Heart right ventricle (tissue), 16 donors: ENCODE data around the gene POLR2J. TPM values are rescaled to one million over a fixed set of nuclear protein-coding genes. Genes with fewer than 3 reads are reported as not detected.
"Not testable (repeated sequence)": the region's sequence is repeated elsewhere in the genome, so short reads cannot be mapped to it uniquely, and the experiment has no call there.

Experiments
- ATAC-seq, 8 donors: fragments of 200-7000 bp; cut with Tn5 transposase; one replicate each; pipeline ENCODE4 v1.9.1; 2020; ENCODE audit warnings: mild to moderate bottlenecking in 8 of 8, moderate library complexity in 8 of 8, moderate number of reproducible peaks in 1 of 8
- DNase-seq, 2 donors: peaks; one replicate each; pipeline ENCODE4 v3.0.0-alpha.2; 2020
- H3K27ac ChIP-seq, 10 donors: fragments of 200-600 bp; sonication (generic) in 2 of 10; one replicate each; pipeline versions ENCODE4 v1.5.0 to v1.8.0; 2020 to 2022; ENCODE audit warnings: mild to moderate bottlenecking in 3 of 10
- H3K27me3 ChIP-seq, 7 donors: fragments of 200-600 bp; one replicate each; pipeline ENCODE4 v1.8.0; 2021 to 2022; ENCODE audit warnings: mild to moderate bottlenecking in 2 of 7
- H3K36me3 ChIP-seq, 9 donors: fragments of 200-600 bp; sonication (generic) in 1 of 9; one replicate each; pipeline versions ENCODE4 v1.5.0 to v1.8.0; 2020 to 2022; ENCODE audit warnings: mild to moderate bottlenecking in 2 of 9
- H3K4me1 ChIP-seq, 9 donors: fragments of 200-600 bp; sonication (generic) in 1 of 9; one replicate each; pipeline versions ENCODE4 v1.5.0 to v1.8.0; 2020 to 2022; ENCODE audit warnings: mild to moderate bottlenecking in 4 of 9
- H3K4me3 ChIP-seq, 10 donors: fragments of 200-600 bp; sonication (generic) in 2 of 10; one replicate each; pipeline versions ENCODE4 v1.5.0 to v1.8.0; 2020 to 2022; ENCODE audit warnings: mild to moderate bottlenecking in 7 of 10, moderate library complexity in 2 of 10
- H3K9me3 ChIP-seq, 11 donors: fragments of 200-600 bp in 10 of 11; sonication (generic) in 2 of 11; one replicate each; pipeline versions ENCODE4 v1.5.0 to v1.8.0; 2013 to 2022; ENCODE audit warnings: mild to moderate bottlenecking in 2 of 11, control low read depth in 1 of 11, moderate library complexity in 1 of 11
- WGBS, 2 donors: extraction: QIAGEN DNeasy Blood & Tissue Kit; methylation state at CpG; one replicate each; pipeline ENCODE4 v1.1.7; 2013; ENCODE audit warnings: inconsistent platforms in 1 of 2; 5-methylcytosine and 5-hydroxymethylcytosine counted together
- intact Hi-C, 10 donors: fragments of 100-400 bp; cut with DNase I; formaldehyde crosslinking; loops; one replicate each; pipeline versions ENCODE4 v1.11.1 to v1.14.2; 2022
- polyA plus RNA-seq, 2 donors: library from polyadenylated mRNA; stranded (reverse); fragments of 200-250 nt; gene quantifications; one replicate each; pipeline ENCODE4 v1.2.3, GENCODE V29; 2013
- total RNA-seq, 10 donors: library from RNA; stranded (reverse); fragmentation: NEBNext Ultra II Directional in 3 of 10; extraction: Animal tissue kit (Norgen Biotek cat#: 25700) in 3 of 10; gene quantifications; one replicate each; pipeline versions ENCODE4 v1.2.1 to v1.2.4, GENCODE V29; 2021 to 2023
- TF ChIP-seq, protein P1 (sequence below), 9 donors: fragments of 200-600 bp; sonication (generic) in 2 of 9; IDR thresholded peaks; one replicate each; pipeline versions ENCODE4 v1.5.0 to v1.8.0; 2021 to 2022; ENCODE audit warnings: antibody characterized with exemption in 9 of 9, mild to moderate bottlenecking in 5 of 9, moderate library complexity in 1 of 9
- donor health status: Arrhythmogenic right ventricular cardiomyopathy.
- donor health status: ischemic (EF 13 %, LVEDD 7.1; RV severe dilation, severe dysfunction).
- donor health status: healthy with polysubstance abuse.
- donor health status: DM: no; HTN: yes; CAD: no.
- donor health status: DM: no; HTN: no; CAD: no.
- donor health status: ischemic (EF 25% LVEDD 6.9; RV normal size, moderate dysfunction).
- donor health status: ischemic (EF 25% LVEDD 5.7; RV mildly dilated, moderate dysfunction).
- donor health status: healthy.
- donor health status: DM: yes; HTN: yes; CAD: no.
- donor health status: Ischemic cardiomyopathy.
- donor health status: ischemic (EF 35%, LVEDD 5.7; RV mildly dilated, moderate dysfunction).
- donor health status: nonischemic (EF 11% LVEDD 7.7; RV severe dilation, severe dysfunction).
- donor health status: DM: yes; HTN: yes; CAD: no.
- donor health status: PGD.
- donor health status: ischemic (EF 29% LVEDD 5.4; RV normal size, mild dysfunction).
- donor health status: nonischemic (EF 23%, LVEDD 6.1; RV moderate dilation, normal function).

Gene POLR2J
- total and polyA plus RNA-seq, 12 donors: 40.1 to 228 (median 55.6) TPM

DNA sequence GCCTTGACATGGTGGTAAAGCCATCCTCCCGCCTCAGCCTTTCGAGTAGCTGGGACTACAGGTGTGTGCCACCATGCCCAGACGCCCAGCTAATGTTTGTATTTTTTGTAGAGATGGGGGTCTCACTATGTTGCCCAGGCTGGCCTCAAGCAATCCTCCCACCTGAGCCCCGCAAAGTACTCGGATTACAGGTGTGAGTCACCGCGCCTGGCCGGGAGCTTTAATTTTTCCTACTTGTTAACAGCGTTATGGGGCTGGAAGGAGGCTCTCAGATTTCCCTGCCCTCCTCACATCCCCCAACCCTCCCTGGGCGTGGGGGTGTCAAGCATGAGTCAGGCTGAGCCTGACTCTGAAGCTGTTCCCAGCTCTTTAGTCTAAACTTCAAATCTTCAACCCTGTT lies 22.4 kb downstream of the POLR2J start:
- H3K27ac ChIP-seq: no peak overlapping the region
- no peak overlapping the region for H3K4me3 ChIP-seq
- 92 to 93% methylated on average over 10 of the region's 10 CpGs for WGBS, 2 donors
- no peak for ATAC-seq
- no peak for DNase-seq
- H3K36me3 ChIP-seq: peaks cover 0 to 51% (median 16%) of the 10 kb centered on the region in 9 donors
- H3K9me3 ChIP-seq: no peaks in the 10 kb centered on the region
- TF ChIP-seq, protein P1, sequence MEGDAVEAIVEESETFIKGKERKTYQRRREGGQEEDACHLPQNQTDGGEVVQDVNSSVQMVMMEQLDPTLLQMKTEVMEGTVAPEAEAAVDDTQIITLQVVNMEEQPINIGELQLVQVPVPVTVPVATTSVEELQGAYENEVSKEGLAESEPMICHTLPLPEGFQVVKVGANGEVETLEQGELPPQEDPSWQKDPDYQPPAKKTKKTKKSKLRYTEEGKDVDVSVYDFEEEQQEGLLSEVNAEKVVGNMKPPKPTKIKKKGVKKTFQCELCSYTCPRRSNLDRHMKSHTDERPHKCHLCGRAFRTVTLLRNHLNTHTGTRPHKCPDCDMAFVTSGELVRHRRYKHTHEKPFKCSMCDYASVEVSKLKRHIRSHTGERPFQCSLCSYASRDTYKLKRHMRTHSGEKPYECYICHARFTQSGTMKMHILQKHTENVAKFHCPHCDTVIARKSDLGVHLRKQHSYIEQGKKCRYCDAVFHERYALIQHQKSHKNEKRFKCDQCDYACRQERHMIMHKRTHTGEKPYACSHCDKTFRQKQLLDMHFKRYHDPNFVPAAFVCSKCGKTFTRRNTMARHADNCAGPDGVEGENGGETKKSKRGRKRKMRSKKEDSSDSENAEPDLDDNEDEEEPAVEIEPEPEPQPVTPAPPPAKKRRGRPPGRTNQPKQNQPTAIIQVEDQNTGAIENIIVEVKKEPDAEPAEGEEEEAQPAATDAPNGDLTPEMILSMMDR (IDR thresholded peaks at IDR 0.05): no peak
- no peaks in the 10 kb centered on the region for H3K4me1 ChIP-seq
- intact Hi-C loops: no loop called here
- H3K27me3 ChIP-seq: no peaks in the 10 kb centered on the region

DNA sequence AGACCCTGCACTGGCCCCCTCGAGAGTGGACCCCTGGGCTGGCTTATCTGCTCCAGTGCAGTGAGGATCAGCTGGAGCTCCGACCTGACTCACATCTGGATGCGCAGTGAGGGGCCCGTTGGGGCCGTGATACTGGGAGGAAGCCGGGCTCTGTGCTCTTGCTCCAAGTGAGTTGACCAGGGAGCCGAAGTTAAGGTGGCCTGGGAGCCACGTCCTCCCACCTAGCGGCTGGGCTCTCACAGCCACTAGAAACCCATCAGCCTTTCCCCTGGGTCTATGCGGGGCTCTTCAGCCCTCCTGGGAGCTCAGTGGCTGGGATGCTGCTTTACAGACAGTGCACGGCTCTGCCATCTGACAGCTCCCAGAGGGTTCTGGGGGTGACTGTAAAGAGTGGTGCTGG lies 23.1 kb downstream of the POLR2J start:
- Histone ChIP-seq H3K4me1 (no peaks in the 10 kb centered on the region), H3K9me3 (no peaks in the 10 kb centered on the region), H3K27ac (no peak overlapping the region), H3K36me3 (peaks cover 0 to 51% (median 16%) of the 10 kb centered on the region in 9 donors), H3K4me3 (no peak overlapping the region), H3K27me3 (no peaks in the 10 kb centered on the region)
- WGBS, 2 donors: 80 to 83% methylated on average over 11 of the region's 11 CpGs
- ATAC-seq (no peak), DNase-seq (no peak)
- intact Hi-C loops: no loop called here
- TF ChIP-seq, protein P1 (IDR thresholded peaks at IDR 0.05): no peak

DNA sequence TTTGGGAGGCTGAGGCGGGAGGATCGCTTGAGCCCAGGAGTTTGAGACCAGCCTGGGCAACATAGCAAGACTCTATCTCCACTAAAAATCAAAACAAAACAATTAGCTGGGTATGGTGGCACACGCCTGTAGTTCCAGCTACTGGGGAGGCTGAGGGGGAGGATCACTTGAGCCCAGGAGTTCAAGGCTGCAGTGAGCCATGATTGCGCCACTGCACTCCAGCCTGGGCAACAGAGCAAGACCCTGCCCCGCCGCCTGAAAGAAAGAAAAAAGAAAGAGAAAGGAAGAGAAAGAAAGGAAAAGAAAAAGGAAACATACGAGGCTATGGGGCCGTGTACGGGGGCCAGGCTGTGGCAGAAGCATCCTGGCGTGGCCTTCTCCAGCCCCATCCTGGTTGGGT lies 23.8 kb downstream of the POLR2J start:
- WGBS, 2 donors: 93 to 95% methylated on average over 10 of the region's 10 CpGs
- DNase-seq, ATAC-seq, H3K27me3 ChIP-seq, H3K4me1 ChIP-seq, H3K9me3 ChIP-seq, intact Hi-C loops, H3K4me3 ChIP-seq, H3K27ac ChIP-seq: not testable (repeated sequence)
- peaks cover 0 to 48% (median 16%) of the 10 kb centered on the region in 9 donors for H3K36me3 ChIP-seq

DNA sequence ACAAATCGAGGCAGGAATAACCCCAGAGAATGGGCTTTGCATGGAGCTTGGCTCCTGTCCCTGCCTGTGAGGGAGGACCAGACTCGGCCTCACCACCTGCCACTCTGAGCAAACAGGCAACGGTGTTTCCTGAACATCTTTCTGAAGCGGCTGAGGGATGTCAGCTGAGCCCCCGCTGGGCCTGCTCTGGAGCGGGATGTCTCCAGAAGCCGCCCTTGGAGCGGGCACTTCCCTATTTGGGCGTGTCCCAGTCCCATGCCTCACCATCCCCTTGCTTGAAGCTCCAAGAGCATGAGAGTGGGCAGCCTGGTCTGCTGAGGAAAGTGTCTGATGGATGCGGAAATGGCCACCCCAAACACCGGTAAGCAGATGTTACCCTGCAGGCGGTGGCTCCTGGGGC lies 24.3 kb downstream of the POLR2J start:
- H3K36me3 ChIP-seq: peaks cover 0 to 44% (median 16%) of the 10 kb centered on the region in 9 donors
- ATAC-seq (no peak), DNase-seq (no peak)
- TF ChIP-seq, protein P1 (IDR thresholded peaks at IDR 0.05): no peak
- WGBS, 2 donors: 66 to 74% methylated on average over 12 of the region's 12 CpGs
- intact Hi-C loops: no loop called here
- H3K9me3 ChIP-seq: no peaks in the 10 kb centered on the region
- no peaks in the 10 kb centered on the region for H3K27me3 ChIP-seq
- H3K27ac ChIP-seq: no peak overlapping the region
- no peaks in the 10 kb centered on the region for H3K4me1 ChIP-seq
- no peak overlapping the region for H3K4me3 ChIP-seq

DNA sequence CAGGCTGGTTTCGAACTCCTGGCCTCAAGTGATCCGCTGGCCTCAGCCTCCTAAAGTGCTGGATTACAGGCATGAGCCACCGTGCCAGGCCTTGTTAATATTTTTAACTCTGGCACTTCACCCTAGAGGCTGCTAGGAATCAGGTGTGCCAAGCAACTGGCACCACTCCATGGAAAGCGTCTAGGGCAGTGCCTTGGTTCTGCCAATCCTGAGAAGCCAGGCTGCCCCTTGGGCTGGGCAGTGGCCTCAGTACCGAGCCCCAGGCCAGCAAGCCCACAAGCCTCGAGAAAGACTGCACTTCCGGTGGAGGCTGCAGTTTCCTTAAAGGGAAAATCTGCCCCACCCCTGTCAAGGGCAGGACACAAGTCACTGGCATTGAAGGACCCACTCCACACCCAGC lies 25.4 kb downstream of the POLR2J start:
- Histone ChIP-seq H3K27ac (peak overlapping the region in 1 of 10 donors; percentile 9), H3K9me3 (no peaks in the 10 kb centered on the region), H3K27me3 (no peaks in the 10 kb centered on the region), H3K4me3 (no peak overlapping the region), H3K36me3 (peaks cover 0 to 41% (median 15%) of the 10 kb centered on the region in 9 donors), H3K4me1 (no peaks in the 10 kb centered on the region)
- peak in 7 of 8 donors; percentile 12 to 69 (median 44) for ATAC-seq
- intact Hi-C loops: no loop called here
- 55% methylated on average over 7 of the region's 7 CpGs for WGBS, 2 donors
- TF ChIP-seq, protein P1 (IDR thresholded peaks at IDR 0.05): no peak
- DNase-seq: no peak
